GM18498 (cell line): ENCODE data around the gene EXOC4.

Experiments used
- ATAC-seq: cut with Tn5 transposase; IDR thresholded peaks from one replicate; pipeline ENCODE4 v1.9.1; 2021; ENCODE audit warnings: mild to moderate bottlenecking, moderate library complexity; ENCODE audit not compliant: unreplicated experiment

Gene EXOC4

GRCh38 chr7:133529861-133530260, 277.0 kb downstream of the EXOC4 start:
- no peak for ATAC-seq

- no peak for ATAC-seq
Observed at GRCh38 chr7:133530682-133531081, 277.8 kb downstream of the EXOC4 start.

- no peak for ATAC-seq
Observed at GRCh38 chr7:133534816-133535215, 281.9 kb downstream of the EXOC4 start.

- no peak for ATAC-seq
Observed at GRCh38 chr7:133535308-133535707, 282.4 kb downstream of the EXOC4 start.

GRCh38 chr7:133536450-133536849, 283.6 kb downstream of the EXOC4 start:
- no peak for ATAC-seq

- ATAC-seq: no peak
Observed at GRCh38 chr7:133539016-133539415, 286.1 kb downstream of the EXOC4 start.

GRCh38 chr7:133540096-133540860, 287.4 kb downstream of the EXOC4 start:
- ATAC-seq: no peak

- ATAC-seq: no peak
Observed at GRCh38 chr7:133542209-133542780, 289.4 kb downstream of the EXOC4 start.

GRCh38 chr7:133543657-133544056, 290.8 kb downstream of the EXOC4 start:
- no peak for ATAC-seq

- no peak for ATAC-seq
Observed at GRCh38 chr7:133545618-133546017, 292.7 kb downstream of the EXOC4 start.

GRCh38 chr7:133547981-133548380, 295.1 kb downstream of the EXOC4 start:
- ATAC-seq: no peak

GRCh38 chr7:133549633-133550032, 296.8 kb downstream of the EXOC4 start:
- ATAC-seq: no peak

GRCh38 chr7:133550145-133550544, 297.3 kb downstream of the EXOC4 start:
- no peak for ATAC-seq

GRCh38 chr7:133550811-133551210, 297.9 kb downstream of the EXOC4 start:
- ATAC-seq: no peak

- no peak for ATAC-seq
Observed at GRCh38 chr7:133551466-133551865, 298.6 kb downstream of the EXOC4 start.

- ATAC-seq: no peak
Observed at GRCh38 chr7:133552079-133552478, 299.2 kb downstream of the EXOC4 start.

GRCh38 chr7:133554330-133554729, 301.5 kb downstream of the EXOC4 start:
- no peak for ATAC-seq

- ATAC-seq: no peak
Observed at GRCh38 chr7:133556048-133556447, 303.2 kb downstream of the EXOC4 start.

- ATAC-seq: no peak
Observed at GRCh38 chr7:133556553-133556952, 303.7 kb downstream of the EXOC4 start.

- ATAC-seq: no peak
Observed at GRCh38 chr7:133560900-133561299, 308.0 kb downstream of the EXOC4 start.

- no peak for ATAC-seq
Observed at GRCh38 chr7:133561396-133561795, 308.5 kb downstream of the EXOC4 start.

- no peak for ATAC-seq
Observed at GRCh38 chr7:133562621-133563020, 309.7 kb downstream of the EXOC4 start.

GRCh38 chr7:133563251-133563650, 310.4 kb downstream of the EXOC4 start:
- ATAC-seq: no peak
